Endothelial cell (in vitro differentiated cells): ENCODE data around the gene UBD. TPM values are rescaled to one million over a fixed set of nuclear protein-coding genes. Genes with fewer than 3 reads are reported as not detected.

ENCODE experiments used
- DNase-seq: peaks from one replicate; pipeline ENCODE4 v3.0.0; 2021; ENCODE audit warnings: low spot score
- H3K27ac Mint-ChIP-seq: one replicate; pipeline ENCODE4 v1.8.0; 2021; ENCODE audit warnings: mixed read lengths, inconsistent platforms; ENCODE audit not compliant: unreplicated experiment
- H3K27me3 Mint-ChIP-seq: one replicate; pipeline ENCODE4 v1.8.0; 2021; ENCODE audit warnings: mild to moderate bottlenecking, moderate library complexity, mixed read lengths, inconsistent platforms; ENCODE audit not compliant: unreplicated experiment
- H3K36me3 Mint-ChIP-seq: one replicate; pipeline ENCODE4 v1.8.0; 2021; ENCODE audit warnings: mild to moderate bottlenecking, low read depth, mixed read lengths, inconsistent platforms; ENCODE audit not compliant: unreplicated experiment
- H3K4me1 Mint-ChIP-seq: one replicate; pipeline ENCODE4 v1.8.0; 2021; ENCODE audit warnings: mild to moderate bottlenecking, mixed read lengths, inconsistent platforms; ENCODE audit not compliant: unreplicated experiment
- H3K4me3 Mint-ChIP-seq: one replicate; pipeline ENCODE4 v1.8.0; 2021; ENCODE audit warnings: mild to moderate bottlenecking, mixed read lengths, inconsistent platforms; ENCODE audit not compliant: unreplicated experiment
- H3K9me3 Mint-ChIP-seq: one replicate; pipeline ENCODE4 v1.8.0; 2021; ENCODE audit warnings: mixed read lengths, inconsistent platforms; ENCODE audit not compliant: unreplicated experiment
- CTCF ChIP-seq: fragments of 200-600 bp; sonication (generic); IDR thresholded peaks from one replicate; pipeline ENCODE4 v1.5.0; 2021; ENCODE audit warnings: antibody characterized with exemption; ENCODE audit not compliant: unreplicated experiment
- total RNA-seq: library from RNA; stranded (reverse); fragmentation: NEBNext Ultra II Directional; extraction: Animal tissue kit (Norgen Biotek cat#: 25700); gene quantifications from one replicate; pipeline ENCODE4 v1.2.1, GENCODE V29; 2021; ENCODE audit not compliant: unreplicated experiment

The UBD gene
- total RNA-seq, 1 donor from 2014 or later = not detected

DNA sequence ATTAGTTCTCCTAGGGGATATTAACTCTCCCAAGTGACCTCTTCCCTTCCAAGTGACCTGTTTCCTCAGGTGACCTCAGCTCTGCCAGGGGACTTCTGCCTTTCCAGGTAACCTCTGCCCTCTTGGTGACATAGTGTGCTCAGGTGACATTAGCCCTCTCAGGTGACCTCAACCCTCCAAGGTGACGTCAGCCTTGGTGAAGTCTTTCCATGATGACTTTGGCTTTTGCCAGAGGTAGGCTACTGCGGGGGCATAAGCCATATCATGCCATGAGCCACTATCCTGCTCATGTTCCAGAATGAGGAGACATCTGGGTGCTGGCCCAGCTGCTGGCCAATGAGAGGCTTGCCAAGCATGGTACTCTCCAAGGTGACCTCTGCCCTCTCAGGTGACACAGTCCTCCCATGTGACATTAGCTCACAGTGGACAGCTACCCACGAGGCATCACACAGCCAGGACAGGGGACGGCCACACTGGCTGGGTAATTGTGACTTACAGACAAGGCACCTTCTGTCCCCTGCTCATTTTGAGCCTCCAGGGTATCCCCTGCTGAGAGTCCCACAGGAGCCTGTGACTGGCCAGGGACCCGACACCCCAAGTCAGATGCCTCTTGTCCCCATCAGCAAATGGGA is 31.1 kb downstream of the UBD start:
- no peaks in the 10 kb centered on the region for H3K4me1 Mint-ChIP-seq
- H3K27ac Mint-ChIP-seq = no peak overlapping the region
- no peaks in the 10 kb centered on the region for H3K9me3 Mint-ChIP-seq
- no peaks in the 10 kb centered on the region for H3K36me3 Mint-ChIP-seq
- no peak for TF ChIP-seq CTCF
- H3K27me3 Mint-ChIP-seq = peaks cover 3% of the 10 kb centered on the region
- H3K4me3 Mint-ChIP-seq = no peak overlapping the region
- DNase-seq = no peak

DNA sequence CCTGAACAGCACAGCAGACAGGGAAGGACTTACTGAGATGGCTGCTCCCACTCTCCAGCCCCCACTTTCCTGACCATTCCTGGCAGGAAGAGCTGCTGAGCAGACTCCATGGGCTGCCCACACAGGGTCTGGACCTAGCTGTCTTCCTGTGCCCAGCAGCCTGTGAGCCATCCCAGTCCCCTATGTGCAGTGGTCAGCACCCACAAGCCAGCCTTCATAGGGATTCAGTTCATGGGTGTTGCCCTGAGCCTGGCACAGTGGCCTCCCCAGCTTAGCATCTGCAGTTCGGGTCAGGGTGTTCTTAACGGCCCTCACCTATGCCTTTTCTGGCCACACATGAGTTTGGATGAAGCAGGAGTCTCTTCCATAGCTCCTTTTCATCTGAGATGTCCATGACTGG is 32.0 kb downstream of the UBD start:
- H3K4me3 Mint-ChIP-seq = no peak overlapping the region
- H3K4me1 Mint-ChIP-seq = no peaks in the 10 kb centered on the region
- no peak for TF ChIP-seq CTCF
- no peak for DNase-seq
- peaks cover 3% of the 10 kb centered on the region for H3K27me3 Mint-ChIP-seq
- H3K9me3 Mint-ChIP-seq = no peaks in the 10 kb centered on the region
- no peaks in the 10 kb centered on the region for H3K36me3 Mint-ChIP-seq
- H3K27ac Mint-ChIP-seq = no peak overlapping the region

DNA sequence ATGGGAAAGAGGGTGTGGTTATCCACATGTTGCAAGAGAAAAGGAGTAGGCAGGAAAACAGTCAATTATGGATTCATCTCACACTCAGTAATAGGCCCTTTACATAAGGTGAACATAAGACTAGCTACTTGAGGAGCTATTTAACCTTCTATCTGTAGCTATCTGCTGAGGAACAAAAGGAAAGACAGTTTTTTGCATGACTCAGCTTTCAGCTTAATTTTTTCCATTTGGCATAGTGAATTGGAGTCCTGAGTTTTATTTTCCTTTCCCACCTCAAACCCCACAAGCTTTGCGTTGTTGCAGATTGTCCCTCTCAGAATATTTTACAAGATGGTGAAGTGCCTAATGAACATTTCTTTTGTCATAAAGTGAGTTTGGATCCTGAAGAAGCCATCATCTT is 32.4 kb downstream of the UBD start:
- Mint-ChIP-seq H3K4me1 (no peaks in the 10 kb centered on the region), H3K36me3 (no peaks in the 10 kb centered on the region), H3K27me3 (peaks cover 3% of the 10 kb centered on the region), H3K27ac (no peak overlapping the region), H3K9me3 (no peaks in the 10 kb centered on the region), H3K4me3 (no peak overlapping the region)
- TF ChIP-seq CTCF = no peak
- DNase-seq = no peak

GRCh38 chr6:29525311-29525639 is 34.3 kb downstream of the UBD start:
- Mint-ChIP-seq H3K4me3 (no peak overlapping the region), H3K9me3 (no peaks in the 10 kb centered on the region), H3K36me3 (no peaks in the 10 kb centered on the region), H3K27me3 (peaks cover 3% of the 10 kb centered on the region), H3K4me1 (peaks cover 3% of the 10 kb centered on the region), H3K27ac (no peak overlapping the region)
- DNase-seq = no peak
- TF ChIP-seq CTCF = no peak

GRCh38 chr6:29524444-29525310 is 34.9 kb downstream of the UBD start:
- Mint-ChIP-seq H3K9me3 (no peaks in the 10 kb centered on the region), H3K36me3 (no peaks in the 10 kb centered on the region), H3K4me1 (peaks cover 3% of the 10 kb centered on the region), H3K4me3 (no peak overlapping the region), H3K27ac (no peak overlapping the region), H3K27me3 (peaks cover 3% of the 10 kb centered on the region)
- no peak for TF ChIP-seq CTCF
- DNase-seq = no peak
